Limb (tissue), 2 donors: ENCODE measurements around the gene PIGR.
A peak's percentile ranks its signal among the peaks of the same experiment; 100 is the strongest.

ENCODE experiments used
- DNase-seq, 2 donors: peaks; one replicate each; pipeline ENCODE4 v3.0.0-alpha.2; 2016; ENCODE audit errors: extremely low spot score in 2 of 2

PIGR gene

GRCh38 chr1:206960676-206961386, 14.6 kb upstream of the PIGR start:
- DNase-seq: no peak

DNA sequence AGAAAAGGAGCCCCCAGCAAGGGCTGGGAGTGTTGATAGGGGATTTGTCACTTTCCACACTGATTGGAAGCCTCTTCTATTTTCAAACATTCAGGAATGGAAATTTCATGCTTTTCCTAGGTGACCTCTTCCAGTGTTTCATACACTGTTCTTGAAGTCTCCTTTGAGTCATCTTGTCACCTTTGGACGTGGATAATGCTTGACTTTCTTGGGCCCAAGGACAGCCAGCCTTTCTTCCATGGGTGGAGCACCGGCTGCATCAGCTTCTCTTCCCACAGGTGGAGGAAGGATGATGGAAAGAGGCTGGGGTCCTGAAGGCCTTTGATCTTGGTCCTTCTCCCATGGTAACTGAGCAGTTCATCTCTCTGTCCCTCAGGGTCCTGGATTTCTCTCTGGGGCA, 11.9 kb upstream of the PIGR start:
- no peak for DNase-seq

DNA sequence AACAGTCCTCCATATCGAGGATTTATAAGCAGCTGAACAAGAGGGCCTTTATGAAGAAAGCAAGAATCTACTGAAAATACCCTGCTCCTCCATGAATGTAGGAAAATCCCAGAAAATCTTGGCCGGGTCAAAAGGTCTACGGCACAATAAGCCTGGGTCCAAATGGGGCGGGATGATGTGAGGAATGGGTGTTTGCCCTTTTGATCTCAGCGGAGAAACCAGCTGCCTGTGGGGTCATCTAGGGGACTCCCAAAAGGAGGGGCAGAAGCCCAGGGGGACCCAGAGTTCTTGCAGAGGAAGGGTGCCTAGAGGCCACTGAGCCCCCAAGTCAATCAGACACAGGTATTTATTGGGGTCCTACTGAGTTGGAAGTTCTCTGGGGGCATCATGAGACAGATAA, 11.4 kb upstream of the PIGR start:
- DNase-seq: no peak

GRCh38 chr1:206955476-206956451, 9.5 kb upstream of the PIGR start:
- peak; percentile 36 to 38 for DNase-seq

GRCh38 chr1:206954459-206955342, 8.4 kb upstream of the PIGR start:
- no peak for DNase-seq

- DNase-seq: no peak
Measured at GRCh38 chr1:206953626-206954025, 7.4 kb upstream of the PIGR start.

GRCh38 chr1:206953126-206953525, 6.9 kb upstream of the PIGR start:
- DNase-seq: no peak

DNA sequence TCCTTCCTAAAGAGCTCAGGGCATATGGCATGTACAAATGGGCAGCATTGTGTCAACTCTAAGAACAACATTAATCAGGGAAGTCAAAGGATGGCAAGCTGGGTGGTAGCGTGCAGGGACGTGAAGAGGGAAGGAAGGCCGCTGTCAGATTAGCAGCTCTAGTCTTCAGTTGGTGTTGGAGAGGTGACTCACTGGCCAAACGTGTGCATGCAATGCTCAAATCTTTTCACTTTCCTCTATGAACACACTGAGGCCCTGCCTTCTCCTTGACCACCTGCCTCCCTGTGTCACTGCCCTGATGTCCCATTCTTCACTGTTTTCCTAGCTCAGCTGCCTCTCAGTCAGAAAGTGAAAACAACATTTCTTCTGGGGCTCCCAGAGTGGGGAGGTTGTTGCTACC, 5.9 kb upstream of the PIGR start:
- DNase-seq: no peak

- no peak for DNase-seq
Measured at GRCh38 chr1:206951318-206952100, 5.2 kb upstream of the PIGR start.

DNA sequence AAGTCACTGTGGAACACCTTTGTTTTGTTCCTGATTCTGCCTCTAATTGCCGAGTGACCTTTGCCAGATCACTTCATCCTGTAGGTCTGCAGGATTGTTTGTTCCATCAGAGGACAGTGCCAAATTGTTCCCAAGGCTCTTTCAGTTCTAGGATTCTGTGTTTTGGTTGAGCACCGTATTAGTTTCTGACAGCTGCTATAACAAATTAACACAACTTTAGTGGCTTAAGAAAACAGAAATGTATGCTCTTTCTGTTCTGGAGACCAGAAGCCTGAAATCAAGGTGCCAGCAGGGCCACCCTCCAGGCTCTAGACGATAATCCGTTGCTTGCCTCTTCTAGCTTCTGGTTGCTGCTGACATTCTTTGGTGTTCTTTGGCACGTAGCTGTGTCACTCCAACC, 3.4 kb upstream of the PIGR start:
- no peak for DNase-seq

- DNase-seq: no peak
Measured at GRCh38 chr1:206949208-206949607, 2.9 kb upstream of the PIGR start.

GRCh38 chr1:206947255-206947654, 989 bp upstream of the PIGR start:
- DNase-seq: no peak

GRCh38 chr1:206945779-206946178, 487 bp downstream of the PIGR start:
- no peak for DNase-seq

- no peak for DNase-seq
Measured at GRCh38 chr1:206944703-206945102, 1.6 kb downstream of the PIGR start.

GRCh38 chr1:206941766-206942418, 4.4 kb downstream of the PIGR start:
- DNase-seq: no peak

GRCh38 chr1:206940588-206940936, 5.7 kb downstream of the PIGR start:
- DNase-seq: no peak

GRCh38 chr1:206939841-206940587, 6.3 kb downstream of the PIGR start:
- no peak for DNase-seq

DNA sequence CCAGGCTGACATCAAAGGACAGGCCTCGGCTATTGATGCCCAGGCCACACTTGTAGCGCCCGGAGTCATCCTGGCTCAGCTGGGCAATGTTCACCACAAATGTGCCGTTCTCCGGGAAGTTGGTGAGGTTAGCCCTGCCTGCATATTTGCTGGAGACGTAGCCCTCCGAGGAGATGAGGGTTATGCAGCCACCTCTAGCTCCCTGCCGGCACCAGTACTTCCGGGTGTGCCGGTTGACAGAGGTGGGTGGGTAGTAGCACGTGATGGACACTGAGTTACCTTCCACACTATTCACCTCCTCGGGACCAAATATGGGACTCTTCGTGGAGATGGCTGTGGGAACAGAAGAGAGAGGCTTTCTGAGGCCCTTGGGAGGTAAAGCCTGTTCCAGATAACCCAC, 7.1 kb downstream of the PIGR start:
- DNase-seq: no peak

DNA sequence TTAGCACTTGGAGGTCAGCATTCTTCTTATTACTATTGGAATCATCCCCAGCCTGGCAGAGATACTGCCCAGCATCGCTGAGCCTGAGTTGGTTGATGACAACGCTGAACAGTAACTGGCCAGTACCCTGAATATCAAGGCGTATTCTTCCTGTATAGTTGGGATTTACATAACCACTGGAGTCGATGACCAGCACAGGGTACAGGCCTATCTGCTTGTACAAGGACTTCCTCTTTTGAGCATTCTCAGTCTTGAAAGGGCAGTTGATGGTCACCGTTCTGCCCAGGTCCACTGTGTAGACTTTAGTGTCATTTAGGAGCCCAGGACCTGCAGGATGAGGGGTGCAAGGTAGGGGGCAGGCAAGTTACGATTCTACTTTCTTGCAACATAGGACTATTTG, 8.8 kb downstream of the PIGR start:
- no peak for DNase-seq
